Erythroblast (primary cell): ENCODE measurements around the gene STXBP1.

Experiments
- GATA1 ChIP-seq: IDR thresholded peaks from 2 replicates; pipeline ENCODE4 v1.6.1; 2011; ENCODE audit warnings: low read depth, mild to moderate bottlenecking, control low read depth, low read length, moderate library complexity
- POLR2A ChIP-seq: IDR thresholded peaks from 2 replicates; pipeline ENCODE4 v1.6.1; 2011; ENCODE audit warnings: mild to moderate bottlenecking, low read length

- no peak for TF ChIP-seq POLR2A
- TF ChIP-seq GATA1 = no peak
Observed at GRCh38 chr9:127635201-127635735, 23.2 kb downstream of the STXBP1 start.
